Effector memory CD8-positive, alpha-beta T cell (primary cell): Measurements from ENCODE around the gene RTCB.
"Not testable (repeated sequence)": the region's sequence is repeated elsewhere in the genome, so short reads cannot be mapped to it uniquely, and the experiment has no call there.

ENCODE experiments used
- ATAC-seq: fragments of 150-1000 bp; cut with Tn5 transposase; replicated peaks from 2 replicates; pipeline ENCODE4 v1.10.0; 2021; ENCODE audit warnings: mild to moderate bottlenecking, moderate library complexity
- DNase-seq, 3 experiments: peaks; one replicate each; pipeline ENCODE4 v3.0.0; 2021
- H3K27ac Mint-ChIP-seq, 2 donors: one replicate each; pipeline ENCODE4 v1.8.0; 2022; ENCODE audit warnings: mild to moderate bottlenecking in 2 of 2, mixed read lengths in 2 of 2, moderate library complexity in 2 of 2
- H3K27me3 Mint-ChIP-seq, 2 donors: one replicate each; pipeline ENCODE4 v1.8.0; 2022; ENCODE audit warnings: mixed read lengths in 2 of 2
- H3K36me3 Mint-ChIP-seq: one replicate; pipeline ENCODE4 v1.8.0; 2022; ENCODE audit warnings: mild to moderate bottlenecking, moderate library complexity, mixed read lengths; ENCODE audit not compliant: insufficient read depth
- H3K4me1 Mint-ChIP-seq, 2 donors: one replicate each; pipeline ENCODE4 v1.8.0; 2022; ENCODE audit warnings: low read depth in 2 of 2, mixed read lengths in 2 of 2
- H3K4me3 Mint-ChIP-seq, 2 donors: one replicate each; pipeline ENCODE4 v1.8.0; 2022; ENCODE audit warnings: mild to moderate bottlenecking in 2 of 2, mixed read lengths in 2 of 2, moderate library complexity in 2 of 2
- H3K9me3 Mint-ChIP-seq, 2 donors: one replicate each; pipeline ENCODE4 v1.8.0; 2022; ENCODE audit warnings: mixed read lengths in 2 of 2

RTCB gene

GRCh38 chr22:32375678-32376450 is 36.2 kb downstream of the RTCB start:
- ATAC-seq (no peak), DNase-seq (no peak)
- no peaks in the 10 kb centered on the region for H3K4me1 Mint-ChIP-seq
- no peaks in the 10 kb centered on the region for H3K9me3 Mint-ChIP-seq
- H3K4me3 Mint-ChIP-seq: no peak overlapping the region
- H3K27me3 Mint-ChIP-seq: peaks cover 0 to 10% of the 10 kb centered on the region in 2 donors
- no peaks in the 10 kb centered on the region for H3K36me3 Mint-ChIP-seq
- no peak overlapping the region for H3K27ac Mint-ChIP-seq

GRCh38 chr22:32364210-32364609 is 47.8 kb downstream of the RTCB start:
- Mint-ChIP-seq H3K9me3 (no peaks in the 10 kb centered on the region), H3K27me3 (peaks cover 19 to 30% of the 10 kb centered on the region in 2 donors), H3K4me1 (no peaks in the 10 kb centered on the region), H3K4me3 (no peak overlapping the region), H3K36me3 (no peaks in the 10 kb centered on the region), H3K27ac (no peak overlapping the region)
- no peak for ATAC-seq
- no peak for DNase-seq

DNA sequence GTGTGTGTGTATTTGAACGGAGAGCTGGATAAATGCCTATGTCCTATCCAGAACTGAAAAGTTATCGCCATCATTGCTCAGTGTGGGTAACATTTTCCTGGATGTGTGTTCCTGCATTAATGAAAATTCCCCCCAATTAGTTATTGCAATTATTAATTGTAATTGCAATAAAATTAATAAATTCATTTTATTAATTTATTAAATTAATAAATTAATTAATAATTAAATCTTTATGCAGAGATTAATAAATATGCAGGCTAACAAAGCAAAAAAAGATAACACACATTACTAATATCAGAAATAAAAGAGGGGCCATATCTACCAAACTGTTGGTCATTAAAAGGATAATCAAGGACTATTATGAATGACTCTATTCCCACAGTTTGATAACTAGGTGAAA is 50.8 kb downstream of the RTCB start:
- no peak for DNase-seq
- Mint-ChIP-seq H3K4me1 (no peaks in the 10 kb centered on the region), H3K4me3 (no peak overlapping the region), H3K27me3 (peaks cover 24 to 30% of the 10 kb centered on the region in 2 donors), H3K36me3 (no peaks in the 10 kb centered on the region), H3K27ac (no peak overlapping the region), H3K9me3 (no peaks in the 10 kb centered on the region)
- ATAC-seq: no peak

- H3K4me3 Mint-ChIP-seq, H3K9me3 Mint-ChIP-seq, H3K36me3 Mint-ChIP-seq, H3K4me1 Mint-ChIP-seq, H3K27ac Mint-ChIP-seq, DNase-seq, ATAC-seq: not testable (repeated sequence)
- peaks cover 15 to 19% of the 10 kb centered on the region in 2 donors for H3K27me3 Mint-ChIP-seq
Observed at GRCh38 chr22:32360096-32360495, 52.0 kb downstream of the RTCB start.

- not testable (repeated sequence) for H3K27ac Mint-ChIP-seq, ATAC-seq, H3K4me1 Mint-ChIP-seq, H3K4me3 Mint-ChIP-seq, DNase-seq, H3K36me3 Mint-ChIP-seq, H3K9me3 Mint-ChIP-seq
- H3K27me3 Mint-ChIP-seq: peaks cover 9 to 24% of the 10 kb centered on the region in 2 donors
Observed at GRCh38 chr22:32357567-32357966, 54.5 kb downstream of the RTCB start, which contains the start of gene RFPL3. Gene RFPL3 (plus strand): TSS chr22:32357867. CDS start chr22:32358072, 205 bp downstream.

- ATAC-seq (no peak), DNase-seq (no peak)
- Mint-ChIP-seq H3K4me3 (no peak overlapping the region), H3K4me1 (no peaks in the 10 kb centered on the region), H3K27me3 (peaks cover 0 to 40% of the 10 kb centered on the region in 2 donors), H3K27ac (no peak overlapping the region), H3K9me3 (no peaks in the 10 kb centered on the region), H3K36me3 (no peaks in the 10 kb centered on the region)
Observed at GRCh38 chr22:32355760-32356159, 56.3 kb downstream of the RTCB start.

DNA sequence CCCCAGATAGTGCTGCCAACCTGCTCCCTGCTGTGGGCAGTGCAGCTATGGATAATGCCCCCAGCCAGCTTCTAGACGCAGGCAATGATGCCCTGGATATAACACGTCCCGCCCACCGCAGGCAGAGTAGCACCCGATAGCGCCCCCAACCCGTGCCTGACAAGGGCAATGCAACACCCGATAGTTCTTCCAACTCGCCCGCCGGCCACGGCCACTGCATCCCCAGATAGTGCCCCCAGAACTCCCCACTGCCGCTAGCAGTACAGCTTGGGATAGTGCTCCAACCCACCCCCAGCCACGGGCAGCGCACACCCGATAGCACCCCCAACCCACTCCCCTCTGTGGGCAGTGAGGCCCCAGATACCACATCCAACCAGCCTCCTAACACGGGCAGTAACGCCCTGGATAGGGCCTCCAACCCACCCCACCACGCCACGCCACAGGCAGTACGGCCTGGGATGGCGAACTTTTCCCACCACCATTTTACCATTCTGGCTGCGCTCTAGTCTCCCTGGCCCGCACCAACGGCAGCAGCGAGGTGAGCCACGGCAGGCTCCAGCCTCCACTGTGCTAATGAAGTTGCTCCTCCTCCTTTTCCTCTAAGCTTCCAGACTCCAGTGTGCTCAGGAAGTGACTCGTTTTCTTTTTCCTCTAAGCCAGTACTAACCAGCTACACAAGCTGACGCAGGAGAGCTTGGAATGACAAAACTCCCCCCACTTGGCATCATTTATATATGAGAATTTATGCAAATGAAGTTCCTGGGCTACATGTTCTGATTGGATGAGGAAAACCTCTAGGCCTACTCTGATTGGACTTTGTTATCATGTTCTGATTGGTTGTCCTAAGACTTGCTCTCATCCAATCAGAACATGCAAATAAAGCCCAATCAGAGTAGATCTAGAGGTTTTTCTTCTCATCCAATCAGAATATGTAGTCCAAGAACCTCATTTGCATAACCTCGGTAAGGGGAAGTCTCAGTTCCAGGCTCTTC is 57.4 kb downstream of the RTCB start:
- H3K9me3 Mint-ChIP-seq: no peaks in the 10 kb centered on the region
- DNase-seq: no peak
- H3K4me1 Mint-ChIP-seq: no peaks in the 10 kb centered on the region
- peaks cover 0 to 40% of the 10 kb centered on the region in 2 donors for H3K27me3 Mint-ChIP-seq
- no peak overlapping the region for H3K4me3 Mint-ChIP-seq
- no peak for ATAC-seq
- H3K36me3 Mint-ChIP-seq: no peaks in the 10 kb centered on the region
- no peak overlapping the region for H3K27ac Mint-ChIP-seq

GRCh38 chr22:32353840-32354239 is 58.2 kb downstream of the RTCB start:
- DNase-seq: no peak
- H3K9me3 Mint-ChIP-seq: no peaks in the 10 kb centered on the region
- ATAC-seq: no peak
- H3K4me3 Mint-ChIP-seq: no peak overlapping the region
- no peak overlapping the region for H3K27ac Mint-ChIP-seq
- peaks cover 0 to 40% of the 10 kb centered on the region in 2 donors for H3K27me3 Mint-ChIP-seq
- H3K4me1 Mint-ChIP-seq: no peaks in the 10 kb centered on the region
- no peaks in the 10 kb centered on the region for H3K36me3 Mint-ChIP-seq

DNA sequence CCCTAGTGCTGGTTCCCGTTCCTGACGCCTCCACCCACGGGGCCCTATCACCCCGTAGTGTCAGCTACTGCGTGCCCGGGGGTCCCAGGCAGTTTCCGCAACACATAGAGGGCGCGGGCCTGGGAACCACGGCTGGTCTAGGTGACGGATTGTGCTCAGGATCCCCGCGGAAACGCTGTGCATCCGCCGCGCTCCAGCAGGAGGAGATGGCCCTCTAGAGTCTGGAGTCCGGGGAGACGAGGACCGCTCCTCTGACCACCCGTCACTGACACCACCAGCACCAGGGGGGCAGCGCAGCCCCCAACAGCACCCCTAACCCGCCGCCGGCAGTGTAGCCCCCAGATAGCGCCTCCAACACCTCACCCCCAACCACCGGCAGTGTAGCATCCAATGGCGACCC is 58.8 kb downstream of the RTCB start:
- ATAC-seq: no peak
- Mint-ChIP-seq H3K4me1 (no peaks in the 10 kb centered on the region), H3K27me3 (peaks cover 0 to 40% of the 10 kb centered on the region in 2 donors), H3K27ac (no peak overlapping the region), H3K9me3 (no peaks in the 10 kb centered on the region), H3K4me3 (no peak overlapping the region), H3K36me3 (no peaks in the 10 kb centered on the region)
- DNase-seq: no peak

DNA sequence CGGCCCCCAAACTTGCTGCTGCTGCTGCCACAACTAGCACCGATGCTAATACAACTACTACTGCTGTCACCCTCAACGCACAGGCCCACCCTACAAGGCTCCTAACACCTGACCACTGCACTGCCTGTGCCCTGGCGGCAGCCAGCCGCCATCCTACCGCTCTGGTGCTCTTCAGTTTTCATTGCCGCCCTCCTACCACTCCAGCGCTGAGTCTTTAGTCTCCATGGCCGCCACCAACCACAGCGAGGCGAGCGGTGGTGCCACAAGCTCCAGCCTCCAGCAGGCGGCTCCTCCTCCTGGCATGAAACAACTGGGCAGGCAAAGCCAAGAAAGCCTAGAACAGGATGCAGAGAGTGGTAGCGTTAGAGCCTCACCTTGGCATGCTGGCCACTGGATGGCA is 59.4 kb downstream of the RTCB start:
- H3K4me1 Mint-ChIP-seq: no peaks in the 10 kb centered on the region
- DNase-seq (no peak), ATAC-seq (no peak)
- H3K27ac Mint-ChIP-seq: no peak overlapping the region
- no peaks in the 10 kb centered on the region for H3K9me3 Mint-ChIP-seq
- no peaks in the 10 kb centered on the region for H3K36me3 Mint-ChIP-seq
- H3K27me3 Mint-ChIP-seq: peaks cover 0 to 40% of the 10 kb centered on the region in 2 donors
- H3K4me3 Mint-ChIP-seq: no peak overlapping the region

DNA sequence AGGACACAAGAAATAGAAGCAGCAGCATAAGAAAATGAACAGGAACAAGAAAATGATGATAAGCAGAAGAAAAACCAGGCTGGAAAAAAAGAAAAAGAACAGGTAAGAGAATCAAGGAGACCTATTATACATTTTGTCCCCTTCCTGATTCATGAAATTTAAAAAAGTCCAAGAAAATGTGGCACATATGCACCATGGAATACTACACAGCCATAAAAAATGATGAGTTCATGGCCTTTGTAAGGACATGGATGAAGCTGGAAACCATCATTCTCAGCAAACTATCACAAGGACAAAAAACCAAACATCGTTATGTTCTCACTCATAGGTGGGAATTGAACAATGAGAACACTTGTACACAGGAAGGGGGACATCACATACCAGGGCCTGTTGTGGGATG is 60.2 kb downstream of the RTCB start:
- not testable (repeated sequence) for H3K36me3 Mint-ChIP-seq, H3K4me3 Mint-ChIP-seq, H3K27ac Mint-ChIP-seq, H3K9me3 Mint-ChIP-seq, H3K4me1 Mint-ChIP-seq, DNase-seq, ATAC-seq
- H3K27me3 Mint-ChIP-seq: peaks cover 0 to 32% of the 10 kb centered on the region in 2 donors

DNA sequence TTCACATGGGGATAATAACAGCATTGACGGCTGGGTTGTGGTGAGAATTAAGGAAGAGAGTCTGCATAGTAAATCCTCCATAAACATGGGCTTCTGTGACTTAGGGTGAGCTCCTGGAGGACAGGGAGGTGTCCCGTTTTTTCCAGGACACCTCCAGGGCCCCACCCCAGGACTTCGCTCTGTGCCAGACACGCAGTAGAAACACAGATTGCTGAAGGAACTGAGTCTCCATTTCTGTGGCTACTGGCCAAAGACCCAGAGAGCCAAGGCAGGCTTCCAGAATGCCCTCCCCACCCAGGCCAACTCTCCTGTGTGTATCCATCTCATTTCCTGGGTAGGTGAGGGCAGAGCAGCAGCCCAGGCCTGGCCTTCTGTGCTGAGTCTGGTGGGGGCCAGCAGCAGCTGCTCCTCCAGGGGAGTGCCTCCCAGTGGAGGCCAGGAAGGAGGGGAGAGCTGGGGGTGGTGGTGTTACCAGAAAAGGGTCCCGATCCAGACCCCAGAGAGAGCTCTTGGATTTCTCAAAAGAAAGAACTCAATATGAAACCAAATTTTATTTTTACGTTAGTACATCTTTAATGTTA is 63.9 kb downstream of the RTCB start:
- H3K27ac Mint-ChIP-seq: no peak overlapping the region
- ATAC-seq (no peak), DNase-seq (no peak)
- no peaks in the 10 kb centered on the region for H3K36me3 Mint-ChIP-seq
- H3K9me3 Mint-ChIP-seq: no peaks in the 10 kb centered on the region
- peaks cover 16 to 44% of the 10 kb centered on the region in 2 donors for H3K27me3 Mint-ChIP-seq
- H3K4me3 Mint-ChIP-seq: no peak overlapping the region
- H3K4me1 Mint-ChIP-seq: no peaks in the 10 kb centered on the region

GRCh38 chr22:32343941-32344340 is 68.1 kb downstream of the RTCB start:
- no peak for ATAC-seq

More at GRCh38 chr22:32343941-32344340, 68.1 kb downstream of the RTCB start:
- Mint-ChIP-seq H3K4me1 (no peaks in the 10 kb centered on the region), H3K27ac (no peak overlapping the region), H3K9me3 (no peaks in the 10 kb centered on the region), H3K27me3 (peaks cover 46 to 66% of the 10 kb centered on the region in 2 donors), H3K4me3 (no peak overlapping the region), H3K36me3 (no peaks in the 10 kb centered on the region)
- DNase-seq: no peak
